HepG2 (cell line): ENCODE data around the gene CKS1B. TPM values are rescaled to one million over a fixed set of nuclear protein-coding genes. Genes with fewer than 3 reads are reported as not detected.
A peak's percentile ranks its signal among the peaks of the same experiment; 100 is the strongest.

Source experiments
- ATAD3A ChIP-seq: sonication (generic); formaldehyde crosslinking; IDR thresholded peaks from 2 replicates; pipeline ENCODE4 v1.4.0; 2020; ENCODE audit warnings: missing genetic modification reagents
- EHMT2 ChIP-seq: fragments of 200-600 bp; sonication (generic); IDR thresholded peaks from 2 replicates; pipeline ENCODE4 v1.7.0; 2017; ENCODE audit warnings: antibody characterized with exemption, low read depth, low read length, borderline replicate concordance
- ETV5 ChIP-seq: IDR thresholded peaks from 2 replicates; pipeline ENCODE4 v1.6.1; 2018; ENCODE audit warnings: missing biosample characterization, missing genetic modification reagents, inconsistent platforms, borderline replicate concordance
- FOSL1 ChIP-seq: sonication (generic); formaldehyde crosslinking; IDR thresholded peaks from 2 replicates; pipeline ENCODE4 v1.9.0; 2021; ENCODE audit warnings: missing genetic modification reagents, borderline replicate concordance
- GTF3A ChIP-seq: sonication (generic); formaldehyde crosslinking; conservative IDR thresholded peaks from 2 replicates; pipeline ENCODE4 v1.4.0; 2020; ENCODE audit warnings: mild to moderate bottlenecking, missing genetic modification reagents
- HOXA5 ChIP-seq: sonication (generic); formaldehyde crosslinking; IDR thresholded peaks from 2 replicates; pipeline ENCODE4 v1.4.0; 2020; ENCODE audit warnings: missing genetic modification reagents
- IKZF1 ChIP-seq: fragments of 450-650 bp; IDR thresholded peaks from 2 replicates; pipeline ENCODE4 v1.7.1; 2016
- IRF2 ChIP-seq: IDR thresholded peaks from 2 replicates; pipeline ENCODE4 v1.6.1; 2018; ENCODE audit warnings: missing genetic modification reagents, missing compliant biosample characterization
- KDM2A ChIP-seq: sonication (generic); formaldehyde crosslinking; IDR thresholded peaks from 2 replicates; pipeline ENCODE4 v1.4.0; 2020; ENCODE audit warnings: low read depth, missing genetic modification reagents, borderline replicate concordance
- KMT2B ChIP-seq: IDR thresholded peaks from 2 replicates; pipeline ENCODE4 v1.6.1; 2016; ENCODE audit warnings: missing genetic modification reagents, missing compliant biosample characterization
- MBNL3 ChIP-seq: fragments of 250-450 bp; sonication (Bioruptor Pico); conservative IDR thresholded peaks from 2 replicates; pipeline ENCODE4 v1.8.0; 2022; ENCODE audit warnings: mild to moderate bottlenecking, inconsistent platforms
- MXD3 ChIP-seq: IDR thresholded peaks from 2 replicates; pipeline ENCODE4 v1.6.1; 2016; ENCODE audit warnings: mild to moderate bottlenecking, missing biosample characterization, missing genetic modification reagents
- SMAD3 ChIP-seq: sonication (generic); formaldehyde crosslinking; IDR thresholded peaks from 2 replicates; pipeline ENCODE4 v1.4.0; 2020; ENCODE audit warnings: missing genetic modification reagents
- SNRNP70 ChIP-seq: fragments of 200-400 bp; formaldehyde crosslinking; IDR thresholded peaks from 2 replicates; pipeline ENCODE4 v1.6.1; 2017; ENCODE audit warnings: mild to moderate bottlenecking, low read depth, low read length, moderate library complexity
- SRF ChIP-seq: IDR thresholded peaks from 2 replicates; pipeline ENCODE4 v1.6.1; 2011; ENCODE audit warnings: mild to moderate bottlenecking, low read depth, low read length, moderate library complexity
- TEF ChIP-seq: sonication (generic); formaldehyde crosslinking; IDR thresholded peaks from 2 replicates; pipeline ENCODE4 v1.5.0; 2020; ENCODE audit warnings: missing genetic modification reagents
- TRIM22 ChIP-seq: fragments of 450-650 bp; IDR thresholded peaks from 2 replicates; pipeline ENCODE4 v1.6.1; 2017
- ZFP36 ChIP-seq: fragments of 150-350 bp; IDR thresholded peaks from 2 replicates; pipeline ENCODE4 v1.6.1; 2018; ENCODE audit warnings: borderline replicate concordance, low read length, low read depth; ENCODE audit not compliant: partially characterized antibody
- ZNF350 ChIP-seq: sonication (generic); formaldehyde crosslinking; IDR thresholded peaks from 2 replicates; pipeline ENCODE4 v1.4.0; 2020; ENCODE audit warnings: mild to moderate bottlenecking, low read depth, missing genetic modification reagents, borderline replicate concordance
- ZNF432 ChIP-seq: sonication (generic); formaldehyde crosslinking; IDR thresholded peaks from 2 replicates; pipeline ENCODE4 v1.5.0; 2020; ENCODE audit warnings: missing genetic modification reagents, mild to moderate bottlenecking, borderline replicate concordance
- ZNF546 ChIP-seq: sonication (generic); formaldehyde crosslinking; conservative IDR thresholded peaks from 2 replicates; pipeline ENCODE4 v1.8.1; 2023; ENCODE audit warnings: mild to moderate bottlenecking, missing genetic modification reagents
- ZNF713 ChIP-seq: sonication (generic); formaldehyde crosslinking; IDR thresholded peaks from 2 replicates; pipeline ENCODE4 v1.4.0; 2020; ENCODE audit warnings: mild to moderate bottlenecking, missing genetic modification reagents
- ZNF724P ChIP-seq: sonication (generic); formaldehyde crosslinking; IDR thresholded peaks from 2 replicates; pipeline ENCODE4 v1.8.0; 2022; ENCODE audit warnings: missing genetic modification reagents, borderline replicate concordance
- ZSCAN21 ChIP-seq: sonication (generic); formaldehyde crosslinking; IDR thresholded peaks from 2 replicates; pipeline ENCODE4 v1.8.0; 2022; ENCODE audit warnings: mild to moderate bottlenecking, missing genetic modification reagents, moderate library complexity, borderline replicate concordance
- polyA plus RNA-seq, 8 experiments: library from polyadenylated mRNA; depleted of rRNA in 3 of 8; stranded (reverse) in 7 of 8; unstranded in 1 of 8; fragments of >200 nt; fragmentation: Illumina TruSeq in 4 of 8; extraction: Trizol in 4 of 8; gene quantifications; 2 replicates each; pipeline versions ENCODE4 v1.2.1 to v1.2.3, GENCODE V29; 2011 to 2016; ENCODE audit warnings: low read depth in 4 of 8, missing spikeins in 1 of 8, mixed read lengths in 1 of 8; ENCODE audit not compliant: insufficient read depth in 1 of 8
- total RNA-seq, 5 experiments: library from RNA; depleted of rRNA; stranded (reverse); fragments of >200 nt; fragmentation: Illumina TruSeq; extraction: Trizol; gene quantifications; 2 replicates each; pipeline ENCODE4 v1.2.3, GENCODE V29; 2016; ENCODE audit warnings: low read depth in 1 of 5
- TF ChIP-seq, protein P1 (sequence below): sonication (generic); formaldehyde crosslinking; IDR thresholded peaks from 2 replicates; pipeline ENCODE4 v1.5.0; 2020; ENCODE audit warnings: mild to moderate bottlenecking, missing genetic modification reagents, moderate library complexity
- TF ChIP-seq, protein P2 (sequence below): IDR thresholded peaks from 2 replicates; pipeline ENCODE4 v1.6.1; 2016; ENCODE audit warnings: missing biosample characterization, missing genetic modification reagents, low read depth

CKS1B gene
- total and polyA plus RNA-seq, 2 of the 13 experiments (the other 11 are each of a cell fraction or from before 2014, with no cell fraction given), result 217 to 222 TPM

DNA sequence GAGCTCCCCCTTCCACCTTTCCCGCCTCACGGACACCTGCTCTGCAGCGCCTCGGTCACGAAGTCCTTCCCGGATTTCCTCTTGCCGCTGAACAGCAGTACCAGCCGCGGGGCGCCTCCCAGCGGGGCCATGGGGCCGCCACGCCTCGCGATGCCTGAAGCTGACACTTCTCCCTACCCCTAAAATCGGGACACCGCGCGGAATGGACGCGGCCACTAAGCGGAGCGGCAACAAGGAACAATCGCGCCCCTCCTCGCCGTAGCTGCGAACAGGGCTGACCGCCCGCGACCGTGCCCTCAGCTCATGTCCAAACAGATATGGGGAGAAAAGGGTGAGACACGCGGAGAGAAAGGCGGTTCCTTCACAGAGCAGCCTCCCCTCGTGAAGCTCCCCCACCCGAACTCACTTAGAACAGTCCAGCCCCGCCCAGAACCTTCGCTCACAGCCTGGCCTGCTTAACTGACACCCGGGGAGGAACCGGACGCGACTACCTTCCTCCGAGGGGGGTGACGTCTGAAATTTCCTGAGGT is 37.9 kb upstream of the CKS1B start, which contains the start of gene PMVK (continued):
- TF ChIP-seq ETV5 (CRISPR knock-in tag) (peak; percentile 88), IKZF1 (no peak), EHMT2 (peak; percentile 24; the same call in 1 of the 2 replicates), KDM2A (CRISPR knock-in tag) (peak; percentile 89), ZNF546 (CRISPR knock-in tag) (peak; percentile 99; the same call in 1 of the 2 replicates), ZFP36 (no peak), KMT2B (CRISPR knock-in tag) (peak; percentile 83; the same call in 1 of the 2 replicates), MXD3 (peak; percentile 99), ZSCAN21 (CRISPR knock-in tag) (peak; percentile 99), ATAD3A (CRISPR knock-in tag) (peak; percentile 54; the same call in 1 of the 2 replicates), ZNF350 (CRISPR knock-in tag) (peak; percentile 66; the same call in 1 of the 2 replicates), SMAD3 (CRISPR knock-in tag) (peak; percentile 85; the same call in 1 of the 2 replicates), HOXA5 (CRISPR knock-in tag) (peak; percentile 90), FOSL1 (CRISPR knock-in tag) (no peak), ZNF432 (CRISPR knock-in tag) (no peak), GTF3A (CRISPR knock-in tag) (peak; percentile 97; the same call in 1 of the 2 replicates), ZNF724P (peak; percentile 99), TRIM22 (no peak), MBNL3 (CRISPR knock-in tag) (no peak), TEF (CRISPR knock-in tag) (peak; percentile 79; the same call in 1 of the 2 replicates), SRF (no peak), SNRNP70 (no peak), IRF2 (peak; percentile 94), ZNF713 (CRISPR knock-in tag) (0 out of 2 replicates have a peak, but pooled peaks have one; percentile 81)
- TF ChIP-seq, protein P1, sequence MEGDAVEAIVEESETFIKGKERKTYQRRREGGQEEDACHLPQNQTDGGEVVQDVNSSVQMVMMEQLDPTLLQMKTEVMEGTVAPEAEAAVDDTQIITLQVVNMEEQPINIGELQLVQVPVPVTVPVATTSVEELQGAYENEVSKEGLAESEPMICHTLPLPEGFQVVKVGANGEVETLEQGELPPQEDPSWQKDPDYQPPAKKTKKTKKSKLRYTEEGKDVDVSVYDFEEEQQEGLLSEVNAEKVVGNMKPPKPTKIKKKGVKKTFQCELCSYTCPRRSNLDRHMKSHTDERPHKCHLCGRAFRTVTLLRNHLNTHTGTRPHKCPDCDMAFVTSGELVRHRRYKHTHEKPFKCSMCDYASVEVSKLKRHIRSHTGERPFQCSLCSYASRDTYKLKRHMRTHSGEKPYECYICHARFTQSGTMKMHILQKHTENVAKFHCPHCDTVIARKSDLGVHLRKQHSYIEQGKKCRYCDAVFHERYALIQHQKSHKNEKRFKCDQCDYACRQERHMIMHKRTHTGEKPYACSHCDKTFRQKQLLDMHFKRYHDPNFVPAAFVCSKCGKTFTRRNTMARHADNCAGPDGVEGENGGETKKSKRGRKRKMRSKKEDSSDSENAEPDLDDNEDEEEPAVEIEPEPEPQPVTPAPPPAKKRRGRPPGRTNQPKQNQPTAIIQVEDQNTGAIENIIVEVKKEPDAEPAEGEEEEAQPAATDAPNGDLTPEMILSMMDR (CRISPR knock-in tag), result peak; percentile 96
- TF ChIP-seq, protein P2, sequence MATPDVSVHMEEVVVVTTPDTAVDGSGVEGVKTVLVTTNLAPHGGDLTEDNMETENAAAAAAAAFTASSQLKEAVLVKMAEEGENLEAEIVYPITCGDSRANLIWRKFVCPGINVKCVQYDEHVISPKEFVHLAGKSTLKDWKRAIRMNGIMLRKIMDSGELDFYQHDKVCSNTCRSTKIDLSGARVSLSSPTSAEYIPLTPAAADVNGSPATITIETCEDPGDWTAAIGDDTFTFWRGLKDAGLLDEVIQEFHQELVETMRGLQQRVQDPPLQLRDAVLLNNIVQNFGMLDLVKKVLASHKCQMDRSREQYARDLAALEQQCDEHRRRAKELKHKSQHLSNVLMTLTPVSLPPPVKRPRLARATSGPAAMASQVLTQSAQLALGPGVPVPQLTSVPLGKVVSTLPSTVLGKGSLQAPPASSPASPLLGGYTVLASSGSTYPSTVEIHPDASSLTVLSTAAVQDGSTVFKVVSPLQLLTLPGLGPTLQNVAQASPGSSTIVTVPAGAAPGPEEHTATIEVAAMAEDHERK (CRISPR knock-in tag), result 0 out of 2 replicates have a peak, but pooled peaks have one; percentile 11
